SW480 (cell line): ENCODE measurements around the gene RNASE4.
"Not testable (repeated sequence)": the region's sequence is repeated elsewhere in the genome, so short reads cannot be mapped to it uniquely, and the experiment has no call there.

Source experiments
- DNase-seq: peaks from one replicate; pipeline ENCODE4 v3.0.0-alpha.2; 2016; ENCODE audit warnings: low spot score

The RNASE4 gene

GRCh38 chr14:20683891-20684661 lies at the start of gene RNASE4:
TSS of gene RNASE4 (plus strand) at chr14:20684560. CDS start at chr14:20699372, 14,812 bp downstream.
- DNase-seq, result peak; percentile 76

- no peak for DNase-seq
These were observed 42.8 kb upstream of the RNASE4 start, which contains the start of gene OR6S1 for GRCh38 chr14:20641591-20641990. TSS of gene OR6S1 (minus strand) at chr14:20641691. CDS start at chr14:20641691, 0 bp downstream.

- DNase-seq, result no peak
These were observed 42.2 kb upstream of the RNASE4 start for GRCh38 chr14:20642182-20642581.

GRCh38 chr14:20642755-20643154 lies 41.6 kb upstream of the RNASE4 start:
- not testable (repeated sequence) for DNase-seq

- DNase-seq, result no peak
These were observed 39.8 kb upstream of the RNASE4 start for GRCh38 chr14:20644520-20644919.

- DNase-seq, result no peak
These were observed 38.9 kb upstream of the RNASE4 start for GRCh38 chr14:20645481-20645880.

GRCh38 chr14:20652996-20653975 lies 31.1 kb upstream of the RNASE4 start:
- DNase-seq, result no peak

- no peak for DNase-seq
These were observed 28.5 kb upstream of the RNASE4 start for GRCh38 chr14:20655851-20656250.

- DNase-seq, result no peak
These were observed 28.1 kb upstream of the RNASE4 start for GRCh38 chr14:20656274-20656673.

- peak; percentile 84 for DNase-seq
These were observed 26.8 kb upstream of the RNASE4 start for GRCh38 chr14:20657216-20658211.

- DNase-seq, result no peak
These were observed 26.1 kb upstream of the RNASE4 start for GRCh38 chr14:20658246-20658645.

GRCh38 chr14:20659336-20659735 lies 25.0 kb upstream of the RNASE4 start:
- DNase-seq, result no peak

- DNase-seq, result no peak
These were observed 24.5 kb upstream of the RNASE4 start for GRCh38 chr14:20659813-20660395.

GRCh38 chr14:20661197-20661596 lies 23.2 kb upstream of the RNASE4 start:
- DNase-seq, result no peak

- peak; percentile 74 for DNase-seq
These were observed 21.2 kb upstream of the RNASE4 start for GRCh38 chr14:20662968-20663732.

- DNase-seq, result not testable (repeated sequence)
These were observed 17.9 kb upstream of the RNASE4 start for GRCh38 chr14:20666400-20666961.

- DNase-seq, result no peak
These were observed 16.4 kb upstream of the RNASE4 start for GRCh38 chr14:20667957-20668356.

- no peak for DNase-seq
These were observed 15.4 kb upstream of the RNASE4 start for GRCh38 chr14:20668969-20669368.

GRCh38 chr14:20671597-20672283 lies 12.6 kb upstream of the RNASE4 start:
- peak; percentile 32 for DNase-seq
